GM12891 (cell line): Measurements from ENCODE around the gene PARVB.

Experiments
- DNase-seq: peaks from one replicate; pipeline ENCODE4 v3.0.0; 2011; ENCODE audit warnings: low spot score; ENCODE audit not compliant: insufficient read length
- FAIRE-seq: peaks from 2 replicates; lab custom pipeline; 2011; peaks lifted over from hg19 to GRCh38; lab: Jason Lieb, UNC
- PAX5 ChIP-seq: IDR thresholded peaks from 2 replicates; pipeline ENCODE4 v1.6.1; 2011; ENCODE audit warnings: low read length, moderate library complexity, mild to moderate bottlenecking; ENCODE audit not compliant: insufficient read depth, severe bottlenecking
- POLR2A ChIP-seq: IDR thresholded peaks from 2 replicates; pipeline ENCODE4 v1.6.1; 2011; ENCODE audit warnings: low read depth, low read length, control low read depth
- POLR2AphosphoS5 ChIP-seq: IDR thresholded peaks from 2 replicates; pipeline ENCODE4 v1.6.1; 2011; ENCODE audit warnings: low read depth, low read length, control low read depth
- POU2F2 ChIP-seq: IDR thresholded peaks from 2 replicates; pipeline ENCODE4 v1.6.1; 2011; ENCODE audit warnings: low read depth, mild to moderate bottlenecking, control low read depth, low read length, moderate library complexity
- SPI1 ChIP-seq: IDR thresholded peaks from 2 replicates; pipeline ENCODE4 v1.6.1; 2011; ENCODE audit warnings: low read depth, low read length, control low read depth
- TAF1 ChIP-seq: IDR thresholded peaks from 2 replicates; pipeline ENCODE4 v1.6.1; 2011; ENCODE audit warnings: low read depth, low read length, control low read depth

Gene PARVB

GRCh38 chr22:43998679-43999264 lies 25.3 kb upstream of the PARVB start:
- DNase-seq, result no peak
- no peak for FAIRE-seq
- TF ChIP-seq PAX5 (no peak), POLR2AphosphoS5 (no peak), SPI1 (no peak)

GRCh38 chr22:43999378-43999777 lies 24.7 kb upstream of the PARVB start:
- FAIRE-seq (no peak), DNase-seq (no peak)
- no peak for TF ChIP-seq SPI1
- no peak for TF ChIP-seq PAX5
- TF ChIP-seq POU2F2, result no peak
- TF ChIP-seq POLR2A, result no peak
- no peak for TF ChIP-seq TAF1
- no peak for TF ChIP-seq POLR2AphosphoS5

GRCh38 chr22:44000123-44000522 lies 24.0 kb upstream of the PARVB start:
- TF ChIP-seq POLR2AphosphoS5, result no peak
- TF ChIP-seq PAX5, result no peak
- TF ChIP-seq POLR2A, result no peak
- DNase-seq (no peak), FAIRE-seq (no peak)

- DNase-seq (no peak), FAIRE-seq (no peak)
- TF ChIP-seq POLR2AphosphoS5 (no peak), SPI1 (no peak), PAX5 (no peak), POLR2A (no peak), POU2F2 (no peak), TAF1 (no peak)
Measured at GRCh38 chr22:44001521-44001920, 22.6 kb upstream of the PARVB start.

GRCh38 chr22:44002324-44002723 lies 21.8 kb upstream of the PARVB start:
- DNase-seq (no peak), FAIRE-seq (no peak)
- TF ChIP-seq SPI1 (no peak), PAX5 (no peak), POLR2A (no peak), POLR2AphosphoS5 (no peak), POU2F2 (no peak), TAF1 (no peak)

- FAIRE-seq (no peak), DNase-seq (no peak)
- TF ChIP-seq SPI1 (no peak), POLR2AphosphoS5 (no peak), POU2F2 (no peak), POLR2A (no peak), TAF1 (no peak)
Measured at GRCh38 chr22:44002997-44003396, 21.1 kb upstream of the PARVB start.

- FAIRE-seq, result no peak
- no peak for DNase-seq
Measured at GRCh38 chr22:44003405-44004103, 20.5 kb upstream of the PARVB start.

GRCh38 chr22:44004104-44004460 lies 20.0 kb upstream of the PARVB start:
- no peak for TF ChIP-seq SPI1
- DNase-seq (no peak), FAIRE-seq (no peak)

More at GRCh38 chr22:44003405-44004103, 20.5 kb upstream of the PARVB start:
- no peak for TF ChIP-seq POLR2A
- TF ChIP-seq SPI1, result no peak
- no peak for TF ChIP-seq POLR2AphosphoS5
- no peak for TF ChIP-seq PAX5
- no peak for TF ChIP-seq TAF1
- TF ChIP-seq POU2F2, result no peak

GRCh38 chr22:44005524-44005923 lies 18.6 kb upstream of the PARVB start:
- FAIRE-seq, result no peak

GRCh38 chr22:44012162-44012561 lies 11.9 kb upstream of the PARVB start:
- no peak for TF ChIP-seq PAX5
- TF ChIP-seq POLR2A, result no peak
- TF ChIP-seq TAF1, result no peak
- no peak for TF ChIP-seq SPI1
- no peak for TF ChIP-seq POLR2AphosphoS5
- no peak for TF ChIP-seq POU2F2
- DNase-seq (no peak), FAIRE-seq (no peak)

More at GRCh38 chr22:44005524-44005923, 18.6 kb upstream of the PARVB start:
- no peak for TF ChIP-seq SPI1
- no peak for TF ChIP-seq POU2F2
- TF ChIP-seq PAX5, result no peak
- no peak for TF ChIP-seq POLR2A
- TF ChIP-seq POLR2AphosphoS5, result no peak
- no peak for TF ChIP-seq TAF1
- DNase-seq, result no peak

GRCh38 chr22:44012591-44012990 lies 11.5 kb upstream of the PARVB start:
- FAIRE-seq, result no peak
- no peak for DNase-seq
- TF ChIP-seq POLR2AphosphoS5 (no peak), POU2F2 (no peak)
